DMS 273 (cell line): Measurements from ENCODE around the gene DOC2A.
A peak's percentile ranks its signal among the peaks of the same experiment; 100 is the strongest.
"Not testable (repeated sequence)": the region's sequence is repeated elsewhere in the genome, so short reads cannot be mapped to it uniquely, and the experiment has no call there.

Source experiments
- DNase-seq: peaks from one replicate; lab custom pipeline; 2025; ENCODE audit not compliant: unreplicated experiment; lab: John Stamatoyannopoulos, UW

Gene DOC2A

GRCh38 chr16:30027588-30028437, 17.0 kb upstream of the DOC2A start:
- peak; percentile 81 for DNase-seq

GRCh38 chr16:30026449-30026848, 15.6 kb upstream of the DOC2A start:
- DNase-seq: no peak

GRCh38 chr16:30025574-30025973, 14.7 kb upstream of the DOC2A start:
- no peak for DNase-seq

GRCh38 chr16:30025156-30025555, 14.3 kb upstream of the DOC2A start:
- no peak for DNase-seq

DNA sequence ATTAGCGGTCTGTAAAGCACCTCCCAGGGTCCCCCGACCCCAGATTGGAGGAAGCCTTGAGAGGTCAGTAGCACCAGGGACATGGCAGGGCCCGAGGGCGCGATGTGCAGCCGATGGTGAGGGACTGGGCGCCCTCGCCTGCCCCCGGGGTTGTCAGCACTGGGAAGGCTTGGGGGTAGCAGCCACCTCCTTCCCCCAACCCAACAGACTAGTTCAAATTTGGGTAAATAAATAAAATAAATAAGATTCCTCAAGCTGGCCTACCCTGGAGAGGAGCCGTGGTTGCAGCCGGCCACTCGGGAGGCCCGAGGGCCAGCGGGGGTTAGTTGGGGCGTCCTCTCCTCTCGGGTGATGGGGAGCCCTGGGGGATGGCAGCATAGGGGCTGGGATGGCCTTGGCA, 13.6 kb upstream of the DOC2A start:
- no peak for DNase-seq

DNA sequence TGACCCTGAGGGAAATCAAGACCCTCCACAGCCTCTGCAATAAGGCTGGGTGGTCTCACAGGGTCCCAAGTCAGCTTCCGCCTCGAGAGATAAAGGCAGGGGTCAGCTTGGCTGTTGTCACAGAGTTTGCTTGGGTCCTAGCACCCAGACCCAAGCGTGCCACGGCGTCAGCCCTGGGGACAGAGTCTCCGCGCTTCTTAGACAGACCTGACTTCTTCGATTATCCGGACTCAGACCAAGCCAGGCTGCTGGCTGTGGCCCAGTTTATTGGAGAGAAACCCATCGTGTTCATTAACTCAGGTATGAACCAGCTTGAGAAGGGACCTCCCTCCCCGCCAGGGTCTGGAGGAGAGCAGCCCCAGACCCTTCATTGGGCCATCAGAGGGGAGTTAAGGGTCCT, 12.8 kb upstream of the DOC2A start:
- DNase-seq: no peak

- DNase-seq: no peak
Observed at GRCh38 chr16:30022887-30023286, 12.1 kb upstream of the DOC2A start, which contains the start of gene C16orf92. Gene C16orf92, plus strand, starts transcription at chr16:30023198. Its CDS starts 143 bp downstream, at chr16:30023341.

DNA sequence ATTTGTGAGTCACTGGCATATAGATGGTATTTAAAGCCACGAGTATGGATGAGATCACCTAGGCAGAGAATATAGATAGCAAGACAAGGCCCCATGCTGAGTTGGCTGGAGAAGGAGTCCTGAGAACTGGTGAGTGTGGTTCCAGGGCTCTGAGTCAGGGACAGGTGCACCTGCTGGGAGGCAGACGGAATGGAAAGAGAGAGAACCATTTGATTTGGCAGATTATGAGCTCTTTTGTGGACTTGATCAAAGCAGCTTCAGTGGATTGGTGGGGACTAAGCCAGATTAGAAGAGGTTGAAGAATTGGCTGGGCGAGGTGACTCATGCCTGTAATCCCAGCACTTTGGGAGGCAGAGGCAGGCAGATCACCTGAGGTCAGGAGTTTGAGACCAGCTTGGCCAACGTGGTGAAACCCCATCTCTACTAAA, 7.9 kb upstream of the DOC2A start:
- no peak for DNase-seq

GRCh38 chr16:30017937-30018336, 7.1 kb upstream of the DOC2A start:
- not testable (repeated sequence) for DNase-seq

GRCh38 chr16:30017277-30017656, 6.4 kb upstream of the DOC2A start:
- DNase-seq: no peak

- no peak for DNase-seq
Observed at GRCh38 chr16:30016555-30017276, 5.9 kb upstream of the DOC2A start.

- not testable (repeated sequence) for DNase-seq
Observed at GRCh38 chr16:30015450-30015849, 4.6 kb upstream of the DOC2A start.

DNA sequence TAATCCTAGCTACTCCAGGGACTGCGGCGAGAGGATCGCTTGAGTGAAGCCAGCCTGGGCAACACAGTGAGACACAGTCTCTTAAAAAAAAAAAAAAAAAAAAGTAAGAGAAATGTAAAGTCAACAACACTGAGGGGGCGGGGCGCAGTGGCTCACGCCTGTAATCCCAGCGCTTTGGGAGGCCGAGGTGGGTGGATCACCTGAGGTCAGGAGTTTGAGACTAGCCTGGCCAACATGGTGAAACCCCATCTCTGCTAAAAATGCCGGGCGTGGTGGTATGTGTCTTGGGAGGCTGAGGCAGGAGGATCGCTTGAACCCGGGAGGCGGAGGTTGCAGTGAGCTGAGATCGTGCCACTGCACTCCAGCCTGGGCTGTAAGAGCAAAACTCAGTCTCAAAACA, 1.8 kb upstream of the DOC2A start:
- DNase-seq: not testable (repeated sequence)

- no peak for DNase-seq
Observed at GRCh38 chr16:30011714-30012504, 1.1 kb upstream of the DOC2A start.

DNA sequence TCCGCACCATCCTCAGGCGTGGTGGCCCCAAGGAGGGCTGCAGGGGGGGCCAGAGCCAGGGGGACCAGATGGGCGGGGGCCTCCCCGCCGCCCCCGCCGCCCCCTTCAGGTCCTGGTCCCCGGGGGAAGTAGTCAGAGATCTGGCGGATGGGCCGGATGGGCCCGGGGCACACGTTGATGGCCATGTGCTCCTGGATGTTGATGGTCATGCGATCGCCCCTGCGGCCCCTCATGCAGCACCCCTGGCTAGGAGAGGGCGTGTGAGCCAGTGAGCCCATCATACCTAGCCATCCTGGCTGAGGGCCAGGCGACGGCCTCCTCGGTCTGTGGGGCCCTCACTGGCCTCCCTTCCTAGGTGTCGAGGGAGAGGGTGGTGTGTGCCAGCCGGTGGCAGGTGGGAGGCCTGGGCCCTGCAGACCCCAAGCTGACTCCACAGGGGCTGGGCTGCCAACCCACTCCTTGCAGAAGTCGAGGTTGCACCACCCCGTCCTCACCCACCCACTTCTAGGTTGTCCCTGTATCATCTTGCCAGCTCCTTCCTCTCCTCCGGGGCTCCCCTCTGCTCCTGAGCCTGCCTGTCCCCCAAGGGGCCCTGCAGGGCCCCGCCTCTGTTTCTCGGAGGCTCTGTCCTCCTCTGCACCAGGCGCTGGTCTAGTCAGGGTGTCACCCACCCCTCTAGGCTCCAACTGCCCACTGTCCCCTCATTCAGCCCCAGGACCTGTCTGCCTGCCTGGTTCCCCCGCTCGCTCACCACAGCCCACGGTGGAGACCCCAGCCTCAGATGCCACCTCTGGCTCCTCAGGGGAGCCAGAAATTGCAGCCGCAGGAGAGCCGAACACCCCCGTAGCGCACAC, 610 bp downstream of the DOC2A start:
- DNase-seq: no peak

- no peak for DNase-seq
Observed at GRCh38 chr16:30009085-30009862, 1.6 kb downstream of the DOC2A start.

- no peak for DNase-seq
Observed at GRCh38 chr16:30007378-30007895, 3.4 kb downstream of the DOC2A start.

DNA sequence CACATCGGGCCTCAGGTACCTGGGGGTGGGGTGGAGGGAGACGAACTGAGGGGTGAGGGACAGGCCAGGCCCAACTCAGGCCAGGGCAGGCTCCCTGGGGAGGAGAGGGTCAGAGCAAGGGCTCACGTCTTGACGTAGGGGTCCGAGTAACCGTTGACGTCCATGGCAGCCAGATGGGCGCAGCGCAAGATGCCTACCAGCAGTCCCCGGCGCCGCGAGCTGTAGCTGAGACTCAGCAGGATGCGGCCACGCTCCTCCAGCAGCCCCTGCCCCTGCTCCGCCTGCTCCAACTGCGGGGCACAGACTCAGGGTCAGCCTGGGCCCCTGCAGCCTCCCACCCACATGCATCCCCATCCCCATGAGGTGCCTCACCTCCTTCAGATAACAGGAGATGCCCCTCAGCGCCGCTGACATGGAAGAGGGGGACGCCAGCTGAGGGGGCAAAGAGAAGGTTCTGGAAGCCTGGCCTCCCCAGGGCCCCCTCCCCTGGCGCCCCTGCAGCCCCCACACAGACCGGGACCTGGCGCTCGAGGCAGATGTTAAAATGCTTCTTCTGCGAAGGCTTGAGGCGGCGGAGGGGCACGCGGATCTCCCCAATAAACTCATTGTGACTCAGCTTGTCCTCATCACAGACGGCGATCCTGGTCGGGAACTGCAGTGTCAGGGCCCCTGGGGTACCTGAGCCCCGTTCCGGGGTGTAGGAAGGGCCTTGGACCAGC, 4.0 kb downstream of the DOC2A start:
- DNase-seq: no peak

DNA sequence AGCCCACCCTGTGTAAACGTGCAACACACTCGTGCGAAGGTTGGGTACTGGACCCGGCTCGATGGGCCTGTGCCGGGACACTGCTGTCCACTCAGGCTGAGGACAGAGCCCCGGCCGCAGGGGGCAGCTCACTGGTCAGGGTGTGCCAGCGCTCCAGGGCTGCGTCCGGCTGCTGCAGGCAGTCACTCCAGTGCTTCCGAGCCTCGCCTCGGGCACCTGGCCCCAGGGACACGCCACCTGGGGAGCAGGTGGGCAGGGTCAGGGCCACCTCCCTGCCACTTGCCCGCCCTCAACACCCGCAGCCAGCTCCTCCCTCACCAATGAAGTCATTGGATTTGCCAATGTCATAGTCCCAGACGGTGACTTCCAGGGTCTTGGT, 4.7 kb downstream of the DOC2A start:
- DNase-seq: no peak
